HuH-7 (cell line): ENCODE data around the gene PHRF1.
A peak's percentile ranks its signal among the peaks of the same experiment; 100 is the strongest.

ENCODE experiments used
- DNase-seq: peaks from one replicate; pipeline ENCODE4 v3.0.0; 2011; ENCODE audit warnings: low spot score

The PHRF1 gene

GRCh38 chr11:596374-596773 is 20.1 kb downstream of the PHRF1 start:
- no peak for DNase-seq

GRCh38 chr11:597166-597725 is 21.0 kb downstream of the PHRF1 start:
- DNase-seq: peak; percentile 73

GRCh38 chr11:598005-598680 is 21.9 kb downstream of the PHRF1 start:
- no peak for DNase-seq

- DNase-seq: no peak
These were observed 25.4 kb downstream of the PHRF1 start for GRCh38 chr11:601573-602245.

GRCh38 chr11:603154-603553 is 26.9 kb downstream of the PHRF1 start:
- no peak for DNase-seq

GRCh38 chr11:605286-606129 is 29.2 kb downstream of the PHRF1 start:
- DNase-seq: no peak

GRCh38 chr11:606245-606644 is 30.0 kb downstream of the PHRF1 start:
- no peak for DNase-seq

- DNase-seq: no peak
These were observed 30.9 kb downstream of the PHRF1 start for GRCh38 chr11:607020-607780.

GRCh38 chr11:607971-608659 is 31.8 kb downstream of the PHRF1 start:
- no peak for DNase-seq

- DNase-seq: no peak
These were observed 32.6 kb downstream of the PHRF1 start for GRCh38 chr11:608791-609251.

GRCh38 chr11:609341-609811 is 33.1 kb downstream of the PHRF1 start:
- no peak for DNase-seq

- no peak for DNase-seq
These were observed 34.0 kb downstream of the PHRF1 start for GRCh38 chr11:610146-610801.

GRCh38 chr11:611001-611996 is 35.0 kb downstream of the PHRF1 start:
- no peak for DNase-seq

GRCh38 chr11:612201-612960 is 36.1 kb downstream of the PHRF1 start:
- peak; percentile 67 for DNase-seq

GRCh38 chr11:612961-613300 is 36.7 kb downstream of the PHRF1 start:
- DNase-seq: no peak

GRCh38 chr11:613369-613968 is 37.2 kb downstream of the PHRF1 start:
- peak; percentile 72 for DNase-seq

- no peak for DNase-seq
These were observed 37.9 kb downstream of the PHRF1 start for GRCh38 chr11:614021-614622.
